ENCODE data around the gene MME.
"Not testable (repeated sequence)": the region's sequence is repeated elsewhere in the genome, so short reads cannot be mapped to it uniquely, and the experiment has no call there.

MME gene

GRCh38 chr3:155110996-155111901 lies 31.1 kb downstream of the MME start:
- TF ChIP-seq CTCF (IDR thresholded peaks at IDR 0.05) (no peak), ZFX (IDR thresholded peaks at IDR 0.05; ENCODE audit: borderline replicate concordance) (no peak)
- no peak overlapping the region for H3K27ac ChIP-seq

GRCh38 chr3:155111971-155112370 lies 31.9 kb downstream of the MME start:
- TF ChIP-seq ZFX (IDR thresholded peaks at IDR 0.05; ENCODE audit: borderline replicate concordance), result no peak
- no peak for TF ChIP-seq CTCF (IDR thresholded peaks at IDR 0.05)
- H3K27ac ChIP-seq, result no peak overlapping the region

- TF ChIP-seq CTCF (IDR thresholded peaks at IDR 0.05) (no peak), ZFX (IDR thresholded peaks at IDR 0.05; ENCODE audit: borderline replicate concordance) (no peak)
- no peak overlapping the region for H3K27ac ChIP-seq
Observed at GRCh38 chr3:155112661-155113389, 32.7 kb downstream of the MME start.

GRCh38 chr3:155124745-155125144 lies 44.6 kb downstream of the MME start:
- H3K27ac ChIP-seq, result not testable (repeated sequence)

- no peak overlapping the region for H3K27ac ChIP-seq
- no peak for TF ChIP-seq ZFX (IDR thresholded peaks at IDR 0.05; ENCODE audit: borderline replicate concordance)
- TF ChIP-seq CTCF (IDR thresholded peaks at IDR 0.05), result no peak
Observed at GRCh38 chr3:155129396-155129795, 49.3 kb downstream of the MME start.

GRCh38 chr3:155130001-155130400 lies 49.9 kb downstream of the MME start:
- no peak overlapping the region for H3K27ac ChIP-seq
- TF ChIP-seq ZFX (IDR thresholded peaks at IDR 0.05; ENCODE audit: borderline replicate concordance) (no peak), CTCF (IDR thresholded peaks at IDR 0.05) (no peak)

GRCh38 chr3:155131104-155131503 lies 51.0 kb downstream of the MME start:
- TF ChIP-seq ZFX (IDR thresholded peaks at IDR 0.05; ENCODE audit: borderline replicate concordance) (no peak), CTCF (IDR thresholded peaks at IDR 0.05) (no peak)
- H3K27ac ChIP-seq, result no peak overlapping the region

- not testable (repeated sequence) for H3K27ac ChIP-seq
Observed at GRCh38 chr3:155134311-155134710, 54.2 kb downstream of the MME start.

All from 22Rv1 (cell line).